ENCODE results near the gene OR10V1.
"Not testable (repeated sequence)": the region's sequence is repeated elsewhere in the genome, so short reads cannot be mapped to it uniquely, and the experiment has no call there.

Gene OR10V1

DNA sequence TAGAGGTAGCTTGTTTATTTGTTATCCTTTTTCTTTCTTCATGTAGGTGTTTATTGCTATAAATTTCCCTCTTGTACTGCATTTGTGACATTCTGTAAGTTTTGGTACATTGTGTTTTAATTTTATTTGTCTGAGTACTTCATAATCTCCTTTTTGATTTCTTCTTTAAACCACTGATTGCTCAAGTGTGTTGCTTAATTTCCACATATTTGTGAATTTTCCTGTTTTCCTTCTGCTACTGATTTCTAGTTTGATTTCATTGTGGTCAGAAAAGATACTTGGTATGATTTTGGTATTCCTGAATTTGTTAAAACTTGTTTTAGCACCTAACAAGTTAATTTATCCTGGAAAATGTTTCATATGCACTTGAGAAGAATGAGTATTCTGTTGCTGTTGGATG, 15.1 kb downstream of the OR10V1 start:
- Histone ChIP-seq H4K20me1 (ENCODE audit: insufficient read depth, low read length) (no peaks in the 10 kb centered on the region), H3K79me2 (ENCODE audit: insufficient read depth, low read length) (no peaks in the 10 kb centered on the region), H3K27ac (ENCODE audit: low read length) (no peak overlapping the region), H3K4me1 (ENCODE audit: insufficient read depth, low read length) (no peaks in the 10 kb centered on the region), H3K4me2 (ENCODE audit: insufficient read depth, low read length) (no peak overlapping the region), H2AFZ (ENCODE audit: low read depth, low read length) (no peak overlapping the region), H3K4me3 (ENCODE audit: low read depth in 1 of 2, low read length in 2 of 2) (no peak overlapping the region), H3K9me3 (ENCODE audit: insufficient read depth, low read length, severe bottlenecking) (no peaks in the 10 kb centered on the region), H3K27me3 (ENCODE audit: insufficient read depth, low read length, poor library complexity) (no peaks in the 10 kb centered on the region), H3K36me3 (ENCODE audit: insufficient read depth, low read length) (no peaks in the 10 kb centered on the region), H3K9ac (ENCODE audit: low read depth, low read length) (no peak overlapping the region)
- TF ChIP-seq EZH2 (IDR thresholded peaks at IDR 0.05; ENCODE audit: borderline replicate concordance, low read depth, low read length, severe bottlenecking): no peak
- TF ChIP-seq, protein P1, sequence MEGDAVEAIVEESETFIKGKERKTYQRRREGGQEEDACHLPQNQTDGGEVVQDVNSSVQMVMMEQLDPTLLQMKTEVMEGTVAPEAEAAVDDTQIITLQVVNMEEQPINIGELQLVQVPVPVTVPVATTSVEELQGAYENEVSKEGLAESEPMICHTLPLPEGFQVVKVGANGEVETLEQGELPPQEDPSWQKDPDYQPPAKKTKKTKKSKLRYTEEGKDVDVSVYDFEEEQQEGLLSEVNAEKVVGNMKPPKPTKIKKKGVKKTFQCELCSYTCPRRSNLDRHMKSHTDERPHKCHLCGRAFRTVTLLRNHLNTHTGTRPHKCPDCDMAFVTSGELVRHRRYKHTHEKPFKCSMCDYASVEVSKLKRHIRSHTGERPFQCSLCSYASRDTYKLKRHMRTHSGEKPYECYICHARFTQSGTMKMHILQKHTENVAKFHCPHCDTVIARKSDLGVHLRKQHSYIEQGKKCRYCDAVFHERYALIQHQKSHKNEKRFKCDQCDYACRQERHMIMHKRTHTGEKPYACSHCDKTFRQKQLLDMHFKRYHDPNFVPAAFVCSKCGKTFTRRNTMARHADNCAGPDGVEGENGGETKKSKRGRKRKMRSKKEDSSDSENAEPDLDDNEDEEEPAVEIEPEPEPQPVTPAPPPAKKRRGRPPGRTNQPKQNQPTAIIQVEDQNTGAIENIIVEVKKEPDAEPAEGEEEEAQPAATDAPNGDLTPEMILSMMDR (IDR thresholded peaks at IDR 0.05; ENCODE audit: borderline replicate concordance, extremely low read depth, low read length, poor library complexity, severe bottlenecking): no peak
- DNase-seq (no peak), ATAC-seq (ENCODE audit: insufficient read depth, low read depth) (no peak)

DNA sequence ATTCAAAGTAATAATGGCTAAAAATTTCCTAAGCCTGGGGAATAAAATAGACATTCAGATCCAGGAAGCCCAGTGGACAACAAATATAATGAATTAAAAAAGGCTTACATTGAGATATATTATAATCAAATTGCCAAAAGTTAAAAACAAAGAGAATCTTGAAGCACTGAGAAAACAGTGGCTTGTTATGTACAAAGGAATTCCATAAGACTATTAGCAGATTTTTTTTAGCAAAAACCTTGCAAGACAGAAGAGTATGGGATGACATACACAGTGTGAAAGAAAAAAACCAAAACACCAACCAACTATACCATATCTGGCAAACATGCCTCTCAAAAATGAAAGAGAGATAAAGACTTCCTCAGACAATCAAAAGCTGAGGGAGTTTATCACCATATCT, 20.7 kb downstream of the OR10V1 start:
- Histone ChIP-seq H2AFZ (ENCODE audit: low read depth, low read length) (no peak overlapping the region), H4K20me1 (ENCODE audit: insufficient read depth, low read length) (no peaks in the 10 kb centered on the region), H3K27ac (ENCODE audit: low read length) (no peak overlapping the region), H3K4me2 (ENCODE audit: insufficient read depth, low read length) (no peak overlapping the region), H3K27me3 (ENCODE audit: insufficient read depth, low read length, poor library complexity) (no peaks in the 10 kb centered on the region), H3K79me2 (ENCODE audit: insufficient read depth, low read length) (no peaks in the 10 kb centered on the region), H3K4me1 (ENCODE audit: insufficient read depth, low read length) (no peaks in the 10 kb centered on the region), H3K36me3 (ENCODE audit: insufficient read depth, low read length) (no peaks in the 10 kb centered on the region), H3K9ac (ENCODE audit: low read depth, low read length) (no peak overlapping the region), H3K9me3 (ENCODE audit: insufficient read depth, low read length, severe bottlenecking) (peaks cover 5% of the 10 kb centered on the region), H3K4me3 (ENCODE audit: low read depth in 1 of 2, low read length in 2 of 2) (no peak overlapping the region)
- no peak for DNase-seq
- TF ChIP-seq, protein P1 (IDR thresholded peaks at IDR 0.05; ENCODE audit: borderline replicate concordance, extremely low read depth, low read length, poor library complexity, severe bottlenecking): no peak
- TF ChIP-seq EZH2 (IDR thresholded peaks at IDR 0.05; ENCODE audit: borderline replicate concordance, low read depth, low read length, severe bottlenecking): no peak
- ATAC-seq (ENCODE audit: insufficient read depth, low read depth): no peak

DNA sequence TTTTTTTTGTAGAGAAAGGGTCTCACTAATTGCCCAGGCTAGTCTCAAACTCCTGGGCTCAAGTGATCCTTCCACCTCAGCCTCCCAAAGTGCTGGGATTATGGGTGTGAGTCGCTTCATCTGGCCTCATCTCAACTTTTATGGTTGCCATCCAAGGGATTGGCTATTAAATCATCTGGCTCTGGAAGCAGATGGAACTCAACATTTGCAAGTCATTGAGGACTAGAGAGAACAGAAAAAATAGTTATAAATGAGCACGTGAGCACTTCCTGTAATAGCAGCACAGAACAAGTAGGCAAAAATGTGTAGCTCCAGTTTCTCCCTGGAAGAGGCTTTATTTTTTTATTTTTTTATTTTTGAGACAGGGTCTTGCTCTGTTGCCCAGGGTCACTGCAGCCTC, 22.5 kb downstream of the OR10V1 start:
- TF ChIP-seq, protein P1 (IDR thresholded peaks at IDR 0.05; ENCODE audit: borderline replicate concordance, extremely low read depth, low read length, poor library complexity, severe bottlenecking): no peak
- TF ChIP-seq EZH2 (IDR thresholded peaks at IDR 0.05; ENCODE audit: borderline replicate concordance, low read depth, low read length, severe bottlenecking): no peak
- Histone ChIP-seq H3K9ac (ENCODE audit: low read depth, low read length) (no peak overlapping the region), H3K4me2 (ENCODE audit: insufficient read depth, low read length) (no peak overlapping the region), H2AFZ (ENCODE audit: low read depth, low read length) (no peak overlapping the region), H4K20me1 (ENCODE audit: insufficient read depth, low read length) (no peaks in the 10 kb centered on the region), H3K27me3 (ENCODE audit: insufficient read depth, low read length, poor library complexity) (no peaks in the 10 kb centered on the region), H3K36me3 (ENCODE audit: insufficient read depth, low read length) (no peaks in the 10 kb centered on the region), H3K4me3 (ENCODE audit: low read depth in 1 of 2, low read length in 2 of 2) (no peak overlapping the region), H3K27ac (ENCODE audit: low read length) (no peak overlapping the region), H3K9me3 (ENCODE audit: insufficient read depth, low read length, severe bottlenecking) (peaks cover 5% of the 10 kb centered on the region), H3K79me2 (ENCODE audit: insufficient read depth, low read length) (no peaks in the 10 kb centered on the region), H3K4me1 (ENCODE audit: insufficient read depth, low read length) (no peaks in the 10 kb centered on the region)
- ATAC-seq (ENCODE audit: insufficient read depth, low read depth) (no peak), DNase-seq (no peak)

DNA sequence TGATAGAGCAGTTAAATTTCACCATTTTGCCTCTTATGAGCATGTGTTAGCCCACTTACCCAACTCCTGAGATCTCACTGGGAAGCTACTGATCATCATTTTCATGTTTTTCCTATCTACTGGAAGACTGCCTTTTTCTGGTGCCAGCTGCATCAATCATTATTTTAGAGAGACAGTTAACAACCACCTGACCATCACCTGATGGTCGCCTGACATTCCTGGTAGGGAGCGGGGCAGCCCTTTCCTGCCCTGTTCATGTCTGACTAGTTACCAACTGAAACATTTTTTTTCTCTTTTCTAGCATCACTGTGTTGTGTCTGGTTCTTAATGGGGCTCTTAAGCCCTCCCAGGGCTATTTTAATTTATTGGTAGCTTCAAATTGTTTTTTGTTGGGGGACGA, 24.6 kb downstream of the OR10V1 start:
- DNase-seq: no peak
- no peak overlapping the region for H3K4me3 ChIP-seq (ENCODE audit: low read depth in 1 of 2, low read length in 2 of 2)
- H3K79me2 ChIP-seq (ENCODE audit: insufficient read depth, low read length): no peaks in the 10 kb centered on the region
- no peak overlapping the region for H3K4me2 ChIP-seq (ENCODE audit: insufficient read depth, low read length)
- H3K27me3 ChIP-seq (ENCODE audit: insufficient read depth, low read length, poor library complexity): no peaks in the 10 kb centered on the region
- TF ChIP-seq, protein P1 (IDR thresholded peaks at IDR 0.05; ENCODE audit: borderline replicate concordance, extremely low read depth, low read length, poor library complexity, severe bottlenecking): no peak
- TF ChIP-seq EZH2 (IDR thresholded peaks at IDR 0.05; ENCODE audit: borderline replicate concordance, low read depth, low read length, severe bottlenecking): no peak
- no peaks in the 10 kb centered on the region for H4K20me1 ChIP-seq (ENCODE audit: insufficient read depth, low read length)
- no peak overlapping the region for H3K9ac ChIP-seq (ENCODE audit: low read depth, low read length)
- no peaks in the 10 kb centered on the region for H3K36me3 ChIP-seq (ENCODE audit: insufficient read depth, low read length)
- H2AFZ ChIP-seq (ENCODE audit: low read depth, low read length): no peak overlapping the region
- H3K27ac ChIP-seq (ENCODE audit: low read length): no peak overlapping the region
- no peaks in the 10 kb centered on the region for H3K4me1 ChIP-seq (ENCODE audit: insufficient read depth, low read length)
- H3K9me3 ChIP-seq (ENCODE audit: insufficient read depth, low read length, severe bottlenecking): peaks cover 5% of the 10 kb centered on the region
- ATAC-seq (ENCODE audit: insufficient read depth, low read depth): no peak

DNA sequence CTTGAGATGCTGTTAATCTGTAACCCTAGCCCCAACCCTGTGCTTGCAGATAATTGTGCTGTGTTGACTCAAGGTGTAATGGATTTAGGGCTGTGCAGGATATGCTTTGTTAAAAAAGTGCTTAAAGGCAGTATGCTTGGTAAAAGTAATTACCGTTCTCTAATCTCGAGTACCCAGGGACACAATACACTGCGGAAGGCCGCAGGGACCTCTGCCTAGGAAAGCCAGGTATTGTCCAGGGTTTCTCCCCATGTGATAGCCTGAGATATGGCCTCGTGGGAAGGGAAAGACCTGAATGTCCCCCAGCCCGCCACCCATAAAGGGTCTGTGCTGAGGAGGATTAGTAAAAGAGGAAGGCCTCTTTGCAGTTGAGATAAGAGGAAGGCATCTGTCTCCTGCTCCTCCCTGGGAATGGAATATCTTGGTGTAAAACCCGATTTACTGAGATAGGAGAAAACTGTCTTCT, 32.4 kb downstream of the OR10V1 start:
- not testable (repeated sequence) for H3K79me2 ChIP-seq (ENCODE audit: insufficient read depth, low read length); H3K27ac ChIP-seq (ENCODE audit: low read length); H4K20me1 ChIP-seq (ENCODE audit: insufficient read depth, low read length); H3K4me2 ChIP-seq (ENCODE audit: insufficient read depth, low read length); H3K4me1 ChIP-seq (ENCODE audit: insufficient read depth, low read length); DNase-seq; H2AFZ ChIP-seq (ENCODE audit: low read depth, low read length); H3K9me3 ChIP-seq (ENCODE audit: insufficient read depth, low read length, severe bottlenecking); H3K36me3 ChIP-seq (ENCODE audit: insufficient read depth, low read length); H3K9ac ChIP-seq (ENCODE audit: low read depth, low read length); H3K4me3 ChIP-seq (ENCODE audit: low read depth in 1 of 2, low read length in 2 of 2); H3K27me3 ChIP-seq (ENCODE audit: insufficient read depth, low read length, poor library complexity); ATAC-seq (ENCODE audit: insufficient read depth, low read depth)
